ENCODE data around the gene CSH1. TPM values are rescaled to one million over a fixed set of nuclear protein-coding genes. Genes with fewer than 3 reads are reported as not detected.
A peak's percentile ranks its signal among the peaks of the same experiment; 100 is the strongest.

CSH1 gene
- total and polyA plus RNA-seq, 2 donors (not counting 3 experiments of a cell fraction or from before 2014, with no cell fraction given): not detected

DNA sequence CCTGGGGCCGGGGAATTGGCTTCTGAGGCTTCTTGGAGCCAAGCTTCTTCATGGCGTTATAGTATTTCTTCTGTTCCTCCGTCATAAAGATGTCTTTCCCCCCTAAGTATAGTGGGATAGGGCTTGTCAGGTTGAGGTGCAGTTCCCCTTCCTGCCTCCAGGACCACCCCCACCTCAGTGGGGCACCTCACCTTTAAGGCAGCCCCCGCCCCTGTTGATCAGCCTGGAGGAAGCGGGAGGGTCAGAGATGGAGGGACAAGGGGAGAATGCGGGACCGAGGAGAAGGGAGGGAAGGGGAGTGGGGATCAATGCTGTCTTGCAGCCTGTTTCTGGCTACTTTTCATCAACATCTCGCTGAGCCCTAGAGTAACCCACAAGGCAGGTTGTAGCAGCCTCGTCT lies 47.4 kb upstream of the CSH1 start:
- H3K4me3 ChIP-seq (replicated peaks in 1 of 3; ENCODE audit: insufficient read depth in 1 of 3, low read depth in 1 of 3, low read length in 3 of 3): no peak overlapping the region
- no peaks in the 10 kb centered on the region for H4K20me1 ChIP-seq (replicated peaks; ENCODE audit: control insufficient read depth, extremely low read depth, insufficient read depth, low read length)
- dilution Hi-C loops (cut with MboI; ENCODE audit: extremely low pct_ligation_motif_present, low sequenced_read_pairs): no loop called here
- H3K9me3 ChIP-seq (replicated peaks; ENCODE audit: control insufficient read depth, insufficient read depth, low read length): no peaks in the 10 kb centered on the region
- intact Hi-C loops (cut with micrococcal nuclease): no loop called here
- FAIRE-seq (no peak), DNase-seq (ENCODE audit: low read depth, low spot score) (no peak)
- no TSS peak for BruUV-seq (replicated peaks)
- ChIA-PET CTCF (no interaction called here), POLR2A (no interaction called here)
- H3K9ac ChIP-seq (replicated peaks; ENCODE audit: extremely low read depth, insufficient read depth, low read length): no peak overlapping the region
- H3K27me3 ChIP-seq (ENCODE audit: control insufficient read depth in 2 of 2, insufficient read depth in 2 of 2, low read length in 2 of 2): no peaks in the 10 kb centered on the region
- no peak overlapping the region for H3K4me2 ChIP-seq (ENCODE audit: insufficient read depth, low read length)
- no peaks in the 10 kb centered on the region for H3K4me1 ChIP-seq (ENCODE audit: control insufficient read depth, extremely low read depth, insufficient read depth, low read length)
- H3K79me2 ChIP-seq (ENCODE audit: control insufficient read depth, insufficient read depth, low read length): no peaks in the 10 kb centered on the region
- H3K36me3 ChIP-seq (ENCODE audit: control insufficient read depth in 2 of 2, extremely low read depth in 1 of 2, insufficient read depth in 2 of 2, low read length in 2 of 2): no peaks in the 10 kb centered on the region
- no peaks in the 10 kb centered on the region for H3K9me1 ChIP-seq (replicated peaks; ENCODE audit: control insufficient read depth, extremely low read depth, insufficient read depth, low read length)
- no peak overlapping the region for H2AFZ ChIP-seq (ENCODE audit: low read depth, low read length)
- TF ChIP-seq EZH2 (IDR thresholded peaks at IDR 0.05; ENCODE audit: borderline replicate concordance, low read depth, low read length, severe bottlenecking) (no peak), GATA2 (IDR thresholded peaks at IDR 0.05; ENCODE audit: insufficient read depth, insufficient read length, low read depth, low read length) (no peak), MYC (IDR thresholded peaks at IDR 0.05; ENCODE audit: low read depth, low read length) (no peak), POLR2A (IDR thresholded peaks at IDR 0.05; ENCODE audit: low read depth, low read length) (no peak), FOS (IDR thresholded peaks at IDR 0.05; ENCODE audit: borderline replicate concordance, insufficient read depth, low read length) (no peak)
- TF ChIP-seq, protein P1, sequence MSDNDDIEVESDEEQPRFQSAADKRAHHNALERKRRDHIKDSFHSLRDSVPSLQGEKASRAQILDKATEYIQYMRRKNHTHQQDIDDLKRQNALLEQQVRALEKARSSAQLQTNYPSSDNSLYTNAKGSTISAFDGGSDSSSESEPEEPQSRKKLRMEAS (IDR thresholded peaks at IDR 0.05; ENCODE audit: insufficient read depth, insufficient read length): no peak
- TF ChIP-seq, protein P2, sequence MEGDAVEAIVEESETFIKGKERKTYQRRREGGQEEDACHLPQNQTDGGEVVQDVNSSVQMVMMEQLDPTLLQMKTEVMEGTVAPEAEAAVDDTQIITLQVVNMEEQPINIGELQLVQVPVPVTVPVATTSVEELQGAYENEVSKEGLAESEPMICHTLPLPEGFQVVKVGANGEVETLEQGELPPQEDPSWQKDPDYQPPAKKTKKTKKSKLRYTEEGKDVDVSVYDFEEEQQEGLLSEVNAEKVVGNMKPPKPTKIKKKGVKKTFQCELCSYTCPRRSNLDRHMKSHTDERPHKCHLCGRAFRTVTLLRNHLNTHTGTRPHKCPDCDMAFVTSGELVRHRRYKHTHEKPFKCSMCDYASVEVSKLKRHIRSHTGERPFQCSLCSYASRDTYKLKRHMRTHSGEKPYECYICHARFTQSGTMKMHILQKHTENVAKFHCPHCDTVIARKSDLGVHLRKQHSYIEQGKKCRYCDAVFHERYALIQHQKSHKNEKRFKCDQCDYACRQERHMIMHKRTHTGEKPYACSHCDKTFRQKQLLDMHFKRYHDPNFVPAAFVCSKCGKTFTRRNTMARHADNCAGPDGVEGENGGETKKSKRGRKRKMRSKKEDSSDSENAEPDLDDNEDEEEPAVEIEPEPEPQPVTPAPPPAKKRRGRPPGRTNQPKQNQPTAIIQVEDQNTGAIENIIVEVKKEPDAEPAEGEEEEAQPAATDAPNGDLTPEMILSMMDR (IDR thresholded peaks at IDR 0.05; ENCODE audit: extremely low read depth in 1 of 2, insufficient read depth in 1 of 2, low read depth in 1 of 2, low read length in 2 of 2): peak in 1 of 2 donors; percentile 4
- H3K27ac ChIP-seq (ENCODE audit: insufficient read depth, low read depth, low read length): no peak overlapping the region
